GM23248 (cell line): ENCODE results near the gene CCL4.

ENCODE experiments used
- EZH2 ChIP-seq: fragments of 200-600 bp; sonication (generic); IDR thresholded peaks from 2 replicates; pipeline ENCODE4 v1.6.1; 2018; ENCODE audit warnings: antibody characterized with exemption, mild to moderate bottlenecking; ENCODE audit not compliant: insufficient read depth, poor library complexity, severe bottlenecking
- EZH2phosphoT487 ChIP-seq: fragments of 200-600 bp; sonication (generic); IDR thresholded peaks from 2 replicates; pipeline ENCODE4 v1.6.1; 2018; ENCODE audit warnings: antibody characterized with exemption, moderate library complexity, mild to moderate bottlenecking, low read depth; ENCODE audit not compliant: insufficient read depth

DNA sequence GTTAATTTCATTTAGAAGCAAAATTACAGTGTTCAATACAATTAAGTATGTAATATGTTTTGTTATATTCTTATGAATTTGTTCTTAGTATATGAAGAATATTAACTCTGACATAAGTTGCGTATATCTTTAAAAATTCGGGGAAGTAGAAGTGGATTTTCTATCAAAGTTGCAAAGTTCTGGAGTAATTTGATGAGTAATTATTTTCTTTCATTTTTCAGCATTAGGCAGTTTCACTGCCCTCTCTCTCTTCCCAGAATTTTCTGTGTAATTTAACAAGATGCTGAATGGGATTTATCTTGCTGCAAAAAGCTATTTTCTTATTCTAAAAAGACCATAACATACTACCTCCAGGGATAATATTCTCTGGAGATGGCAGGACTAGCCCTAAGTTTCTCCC lies 48.5 kb upstream of the CCL4 start:
- no peak for TF ChIP-seq EZH2
- TF ChIP-seq EZH2phosphoT487: no peak
